Measurements from ENCODE around the gene SCGN. TPM values are rescaled to one million over a fixed set of nuclear protein-coding genes. Genes with fewer than 3 reads are reported as not detected.

The SCGN gene
- polyA plus RNA-seq, 3 donors: not detected

DNA sequence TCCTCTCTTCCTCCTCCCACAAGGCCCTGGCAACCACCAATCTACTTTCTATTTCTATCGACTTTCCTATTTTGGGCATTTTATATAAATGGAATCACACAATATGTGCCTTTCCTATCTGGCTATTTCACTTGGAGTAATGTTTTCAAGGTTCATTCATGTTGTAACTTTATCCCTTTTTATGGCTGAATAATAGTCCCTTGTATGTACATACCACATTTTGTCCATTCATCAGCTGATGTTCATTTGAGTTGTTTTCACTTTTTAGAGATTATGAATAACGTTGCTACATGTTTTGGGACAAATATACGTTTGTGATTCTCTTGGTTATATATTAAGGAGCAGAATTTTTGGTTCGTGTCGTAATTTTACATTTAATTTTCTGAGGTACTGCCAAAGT lies 33.9 kb downstream of the SCGN start:
- no peak overlapping the region for H3K4me3 Mint-ChIP-seq
- peaks cover 2 to 13% (median 5%) of the 10 kb centered on the region in 3 donors for H3K27me3 Mint-ChIP-seq (ENCODE audit: low read depth in 3 of 3)
- no peak overlapping the region for H3K27ac Mint-ChIP-seq
- Histone ChIP-seq H3K4me3 (replicated peaks in 1 of 3; ENCODE audit: low read depth in 2 of 3, low read length in 3 of 3) (no peak overlapping the region), H3K4me2 (replicated peaks; ENCODE audit: extremely low read depth, low read length, poor library complexity, severe bottlenecking) (no peak overlapping the region), H3K27ac (ENCODE audit: low read depth in 1 of 2, low read length in 2 of 2) (no peak overlapping the region), H3K36me3 (replicated peaks in 1 of 2; ENCODE audit: control insufficient read depth in 1 of 2, insufficient read depth in 2 of 2, low read length in 2 of 2) (no peaks in the 10 kb centered on the region), H3K79me2 (ENCODE audit: insufficient read depth, low read length) (no peaks in the 10 kb centered on the region), H3K4me1 (ENCODE audit: control insufficient read depth in 1 of 2, insufficient read depth in 2 of 2, low read length in 2 of 2) (no peaks in the 10 kb centered on the region), H2AFZ (ENCODE audit: insufficient read depth, low read depth, low read length, poor library complexity, severe bottlenecking) (no peak overlapping the region), H3K27me3 (ENCODE audit: control insufficient read depth in 2 of 2, insufficient read depth in 2 of 2, low read length in 2 of 2) (no peaks in the 10 kb centered on the region), H4K20me1 (ENCODE audit: insufficient read depth, low read length) (no peaks in the 10 kb centered on the region), H3K9me3 (replicated peaks in 1 of 2; ENCODE audit: control insufficient read depth in 1 of 2, insufficient read depth in 1 of 2, low read length in 2 of 2) (no peaks in the 10 kb centered on the region), H3K9ac (ENCODE audit: insufficient read depth, low read length, poor library complexity, severe bottlenecking) (no peak overlapping the region)
- no peaks in the 10 kb centered on the region for H3K9me3 Mint-ChIP-seq
- TF ChIP-seq, protein P1, sequence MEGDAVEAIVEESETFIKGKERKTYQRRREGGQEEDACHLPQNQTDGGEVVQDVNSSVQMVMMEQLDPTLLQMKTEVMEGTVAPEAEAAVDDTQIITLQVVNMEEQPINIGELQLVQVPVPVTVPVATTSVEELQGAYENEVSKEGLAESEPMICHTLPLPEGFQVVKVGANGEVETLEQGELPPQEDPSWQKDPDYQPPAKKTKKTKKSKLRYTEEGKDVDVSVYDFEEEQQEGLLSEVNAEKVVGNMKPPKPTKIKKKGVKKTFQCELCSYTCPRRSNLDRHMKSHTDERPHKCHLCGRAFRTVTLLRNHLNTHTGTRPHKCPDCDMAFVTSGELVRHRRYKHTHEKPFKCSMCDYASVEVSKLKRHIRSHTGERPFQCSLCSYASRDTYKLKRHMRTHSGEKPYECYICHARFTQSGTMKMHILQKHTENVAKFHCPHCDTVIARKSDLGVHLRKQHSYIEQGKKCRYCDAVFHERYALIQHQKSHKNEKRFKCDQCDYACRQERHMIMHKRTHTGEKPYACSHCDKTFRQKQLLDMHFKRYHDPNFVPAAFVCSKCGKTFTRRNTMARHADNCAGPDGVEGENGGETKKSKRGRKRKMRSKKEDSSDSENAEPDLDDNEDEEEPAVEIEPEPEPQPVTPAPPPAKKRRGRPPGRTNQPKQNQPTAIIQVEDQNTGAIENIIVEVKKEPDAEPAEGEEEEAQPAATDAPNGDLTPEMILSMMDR (IDR thresholded peaks at IDR 0.05): no peak
- no peaks in the 10 kb centered on the region for H3K4me1 Mint-ChIP-seq
- no peak for DNase-seq
- no CpG with 5 or more reads among the region's 5 CpGs for WGBS (ENCODE audit: insufficient coverage)
- intact Hi-C loops (cut with micrococcal nuclease): no loop called here
- H3K36me3 Mint-ChIP-seq: no peaks in the 10 kb centered on the region

DNA sequence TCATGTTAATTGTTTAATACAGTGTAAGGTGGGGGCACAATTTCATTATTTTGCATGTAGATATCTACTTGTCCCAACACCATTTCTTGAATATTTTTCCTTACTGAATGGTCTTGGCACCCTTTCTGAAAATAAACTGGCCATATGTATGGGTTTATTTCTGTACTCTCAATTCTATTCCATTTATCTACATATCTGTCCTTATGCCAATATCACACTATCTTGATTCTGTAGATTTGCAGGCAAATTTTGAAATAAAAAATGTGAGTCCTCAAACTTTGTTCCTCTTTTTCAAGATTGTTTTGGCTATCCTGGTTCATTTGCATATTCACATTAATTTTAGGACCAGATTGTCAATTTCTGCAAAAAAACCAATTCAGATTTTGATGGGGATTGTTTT lies 34.8 kb downstream of the SCGN start:
- no peaks in the 10 kb centered on the region for H3K9me3 Mint-ChIP-seq
- H3K4me2 ChIP-seq (replicated peaks; ENCODE audit: extremely low read depth, low read length, poor library complexity, severe bottlenecking): no peak overlapping the region
- H2AFZ ChIP-seq (ENCODE audit: insufficient read depth, low read depth, low read length, poor library complexity, severe bottlenecking): no peak overlapping the region
- H3K4me3 Mint-ChIP-seq: no peak overlapping the region
- no peaks in the 10 kb centered on the region for H3K27me3 ChIP-seq (ENCODE audit: control insufficient read depth in 2 of 2, insufficient read depth in 2 of 2, low read length in 2 of 2)
- H3K36me3 ChIP-seq (replicated peaks in 1 of 2; ENCODE audit: control insufficient read depth in 1 of 2, insufficient read depth in 2 of 2, low read length in 2 of 2): no peaks in the 10 kb centered on the region
- no peaks in the 10 kb centered on the region for H3K79me2 ChIP-seq (ENCODE audit: insufficient read depth, low read length)
- no peaks in the 10 kb centered on the region for H3K4me1 ChIP-seq (ENCODE audit: control insufficient read depth in 1 of 2, insufficient read depth in 2 of 2, low read length in 2 of 2)
- intact Hi-C loops (cut with micrococcal nuclease): no loop called here
- no peaks in the 10 kb centered on the region for H3K9me3 ChIP-seq (replicated peaks in 1 of 2; ENCODE audit: control insufficient read depth in 1 of 2, insufficient read depth in 1 of 2, low read length in 2 of 2)
- no peak for DNase-seq
- H3K27ac ChIP-seq (ENCODE audit: low read depth in 1 of 2, low read length in 2 of 2): no peak overlapping the region
- no peaks in the 10 kb centered on the region for H4K20me1 ChIP-seq (ENCODE audit: insufficient read depth, low read length)
- H3K4me3 ChIP-seq (replicated peaks in 1 of 3; ENCODE audit: low read depth in 2 of 3, low read length in 3 of 3): no peak overlapping the region
- TF ChIP-seq, protein P1 (IDR thresholded peaks at IDR 0.05): no peak
- no peaks in the 10 kb centered on the region for H3K36me3 Mint-ChIP-seq
- H3K27me3 Mint-ChIP-seq (ENCODE audit: low read depth in 3 of 3): peaks cover 2 to 12% (median 5%) of the 10 kb centered on the region in 3 donors
- no peak overlapping the region for H3K9ac ChIP-seq (ENCODE audit: insufficient read depth, low read length, poor library complexity, severe bottlenecking)
- H3K27ac Mint-ChIP-seq: no peak overlapping the region
- no peaks in the 10 kb centered on the region for H3K4me1 Mint-ChIP-seq

Data from CD14-positive monocyte (primary cell).